ENCODE data around the gene CIPC. TPM values are rescaled to one million over a fixed set of nuclear protein-coding genes. Genes with fewer than 3 reads are reported as not detected.

CIPC gene
- total and polyA plus RNA-seq, 7 donors: 14.8 to 96.1 (median 59.7) TPM

GRCh38 chr14:77125823-77126325 is 27.8 kb downstream of the CIPC start:
- Histone ChIP-seq H3K27me3 (peaks cover 0 to 20% (median 0%) of the 10 kb centered on the region in 3 donors), H3K36me3 (peaks cover 0 to 9% (median 0%) of the 10 kb centered on the region in 4 donors), H3K9me3 (no peaks in the 10 kb centered on the region), H3K4me1 (peaks cover 0 to 37% (median 32%) of the 10 kb centered on the region in 4 donors), H3K4me3 (no peak overlapping the region), H3K27ac (no peak overlapping the region)
- 87 to 90% methylated on average over 8 of the region's 8 CpGs for WGBS, 2 donors
- TF ChIP-seq EP300 (IDR thresholded peaks at IDR 0.05): no peak
- TF ChIP-seq POLR2AphosphoS5 (IDR thresholded peaks at IDR 0.05): no peak
- intact Hi-C loops (cut with DNase I): loop anchor here (2.0 kb wide), 1 partner anchor 29 kb away; no protein-coding TSS in a partner anchor
- DNase-seq: no peak

- TF ChIP-seq POLR2A (IDR thresholded peaks at IDR 0.05) (no peak), CTCF (IDR thresholded peaks at IDR 0.05) (no peak), POLR2AphosphoS5 (IDR thresholded peaks at IDR 0.05) (no peak), EP300 (IDR thresholded peaks at IDR 0.05) (no peak)
- 74 to 84% methylated on average over 4 of the region's 4 CpGs for WGBS, 2 donors
- no peak for DNase-seq
Observed at GRCh38 chr14:77126461-77126990, 28.5 kb downstream of the CIPC start.

GRCh38 chr14:77128414-77128891 is 30.4 kb downstream of the CIPC start:
- intact Hi-C loops (cut with DNase I): no loop called here
- Histone ChIP-seq H3K27me3 (peaks cover 0 to 31% (median 0%) of the 10 kb centered on the region in 3 donors), H3K9me3 (no peaks in the 10 kb centered on the region), H3K4me1 (peaks cover 0 to 20% (median 17%) of the 10 kb centered on the region in 4 donors), H3K36me3 (no peaks in the 10 kb centered on the region), H3K27ac (no peak overlapping the region), H3K4me3 (no peak overlapping the region)
- WGBS, 2 donors: 77 to 82% methylated on average over 6 of the region's 6 CpGs
- DNase-seq: no peak
- TF ChIP-seq POLR2A (IDR thresholded peaks at IDR 0.05) (no peak), CTCF (IDR thresholded peaks at IDR 0.05) (no peak), EP300 (IDR thresholded peaks at IDR 0.05) (no peak), POLR2AphosphoS5 (IDR thresholded peaks at IDR 0.05) (no peak)

More at GRCh38 chr14:77126461-77126990, 28.5 kb downstream of the CIPC start:
- Histone ChIP-seq H3K4me3 (no peak overlapping the region), H3K36me3 (peaks cover 0 to 4% (median 0%) of the 10 kb centered on the region in 4 donors), H3K9me3 (no peaks in the 10 kb centered on the region), H3K27ac (no peak overlapping the region), H3K27me3 (peaks cover 0 to 20% (median 0%) of the 10 kb centered on the region in 3 donors), H3K4me1 (peaks cover 0 to 31% (median 25%) of the 10 kb centered on the region in 4 donors)
- intact Hi-C loops (cut with DNase I): no loop called here

- TF ChIP-seq EP300 (IDR thresholded peaks at IDR 0.05) (no peak), POLR2AphosphoS5 (IDR thresholded peaks at IDR 0.05) (no peak), CTCF (IDR thresholded peaks at IDR 0.05) (no peak)
- Histone ChIP-seq H3K9me3 (no peaks in the 10 kb centered on the region), H3K4me3 (no peak overlapping the region), H3K27ac (no peak overlapping the region), H3K27me3 (peaks cover 0 to 48% (median 6%) of the 10 kb centered on the region in 3 donors), H3K36me3 (no peaks in the 10 kb centered on the region), H3K4me1 (peaks cover 0 to 3% (median 1%) of the 10 kb centered on the region in 4 donors)
- DNase-seq: no peak
- WGBS, 2 donors: 66 to 67% methylated on average over 3 of the region's 3 CpGs
- intact Hi-C loops (cut with DNase I): no loop called here
Observed at GRCh38 chr14:77130386-77130785, 32.3 kb downstream of the CIPC start.

- Histone ChIP-seq H3K9me3 (no peaks in the 10 kb centered on the region), H3K4me3 (no peak overlapping the region), H3K27me3 (peaks cover 0 to 48% (median 10%) of the 10 kb centered on the region in 3 donors), H3K36me3 (no peaks in the 10 kb centered on the region), H3K4me1 (no peaks in the 10 kb centered on the region), H3K27ac (no peak overlapping the region)
- DNase-seq: no peak
- no peak for TF ChIP-seq EP300 (IDR thresholded peaks at IDR 0.05)
- TF ChIP-seq POLR2AphosphoS5 (IDR thresholded peaks at IDR 0.05): no peak
- no peak for TF ChIP-seq CTCF (IDR thresholded peaks at IDR 0.05)
- TF ChIP-seq POLR2A (IDR thresholded peaks at IDR 0.05): no peak
- WGBS, 2 donors: 65 to 68% methylated on average over 2 of the region's 2 CpGs
- intact Hi-C loops (cut with DNase I): no loop called here
Observed at GRCh38 chr14:77131206-77131605, 33.1 kb downstream of the CIPC start.
